GM12875 (cell line): ENCODE data around the gene POLR3G.

Source experiments
- H3K4me3 ChIP-seq: one replicate; pipeline ENCODE4 v1.5.1; 2011; ENCODE audit warnings: low read depth, low read length, control low read depth
- CTCF ChIP-seq: IDR thresholded peaks from 2 replicates; pipeline ENCODE4 v1.5.1; 2011; ENCODE audit warnings: low read depth, mild to moderate bottlenecking, control low read depth, inconsistent platforms, low read length, moderate library complexity, borderline replicate concordance; ENCODE audit not compliant: insufficient read depth

The POLR3G gene

GRCh38 chr5:90542827-90543519 is 68.3 kb downstream of the POLR3G start:
- H3K4me3 ChIP-seq, result no peak overlapping the region
- TF ChIP-seq CTCF, result no peak

GRCh38 chr5:90545511-90545910 is 70.8 kb downstream of the POLR3G start:
- no peak for TF ChIP-seq CTCF
- H3K4me3 ChIP-seq, result no peak overlapping the region

GRCh38 chr5:90546216-90546837 is 71.7 kb downstream of the POLR3G start:
- H3K4me3 ChIP-seq, result no peak overlapping the region
- TF ChIP-seq CTCF, result no peak

GRCh38 chr5:90547072-90547536 is 72.4 kb downstream of the POLR3G start:
- TF ChIP-seq CTCF, result no peak
- no peak overlapping the region for H3K4me3 ChIP-seq

GRCh38 chr5:90548069-90548593 is 73.5 kb downstream of the POLR3G start:
- TF ChIP-seq CTCF, result no peak
- no peak overlapping the region for H3K4me3 ChIP-seq

- no peak for TF ChIP-seq CTCF
- no peak overlapping the region for H3K4me3 ChIP-seq
Observed at GRCh38 chr5:90549223-90549622, 74.6 kb downstream of the POLR3G start.
